GM12801 (cell line): ENCODE results near the gene TMEFF2.

Source experiments
- CTCF ChIP-seq: IDR thresholded peaks from one replicate; pipeline ENCODE4 v1.5.1; 2011; ENCODE audit warnings: control low read depth; ENCODE audit not compliant: insufficient read length; ENCODE audit errors: extremely low read depth

Gene TMEFF2

GRCh38 chr2:192023006-192023405 is 171.7 kb downstream of the TMEFF2 start:
- no peak for TF ChIP-seq CTCF

- no peak for TF ChIP-seq CTCF
Observed at GRCh38 chr2:192017844-192018243, 176.9 kb downstream of the TMEFF2 start.

DNA sequence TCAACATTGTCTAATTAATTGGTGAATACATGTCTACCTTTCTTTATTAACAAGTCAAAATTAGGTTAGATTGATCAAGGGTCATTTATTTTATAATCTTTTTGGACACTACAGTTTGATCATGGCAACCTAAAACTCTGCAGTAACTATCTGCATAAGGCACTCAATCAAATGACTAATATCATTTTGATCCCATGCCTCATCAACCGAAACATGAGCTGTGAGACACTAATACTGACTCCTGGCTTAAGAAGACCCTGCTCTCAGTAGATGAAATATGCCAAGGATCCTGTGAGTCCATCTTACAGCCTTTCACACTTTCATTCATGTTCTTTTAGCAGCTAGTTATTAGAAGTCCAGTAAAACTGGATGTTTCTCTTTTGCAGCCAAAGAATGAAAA is 178.5 kb downstream of the TMEFF2 start:
- no peak for TF ChIP-seq CTCF

DNA sequence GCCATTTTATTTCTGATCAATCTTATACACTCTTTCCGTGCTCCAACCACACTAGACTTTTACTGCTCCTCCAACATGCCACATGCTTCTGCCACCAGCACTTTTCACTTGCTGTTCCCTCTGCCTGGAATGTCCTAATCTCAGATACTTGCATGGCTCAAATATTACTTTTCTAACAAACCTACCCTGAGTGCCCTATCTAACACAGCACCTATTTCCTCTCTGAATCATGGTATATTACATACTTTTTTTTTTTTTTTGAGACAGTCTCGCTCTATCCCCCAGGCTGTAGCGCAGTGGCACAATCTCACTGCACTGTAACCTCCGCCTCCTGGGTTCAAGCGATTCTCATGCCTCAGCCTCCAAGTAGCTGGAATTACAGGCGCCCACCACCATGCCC is 181.5 kb downstream of the TMEFF2 start:
- TF ChIP-seq CTCF, result no peak

DNA sequence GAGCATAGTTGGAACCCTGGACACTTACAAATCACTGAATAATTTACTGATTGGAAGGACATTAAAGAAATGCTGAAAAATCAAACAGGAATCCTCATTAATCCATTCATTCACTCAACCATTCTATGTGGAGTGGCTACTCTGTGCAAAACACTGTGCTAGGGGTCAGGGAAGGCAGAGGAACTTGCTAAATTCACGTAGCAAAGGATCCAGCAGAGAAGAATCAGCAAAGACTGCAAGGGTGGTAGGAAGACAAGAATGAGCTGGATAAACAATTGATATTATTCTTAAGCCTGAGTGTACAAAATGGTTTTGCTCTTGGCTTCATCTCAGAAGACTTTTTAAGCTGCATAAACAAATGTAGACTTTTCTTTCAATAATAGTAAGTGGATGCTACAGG is 183.5 kb downstream of the TMEFF2 start:
- no peak for TF ChIP-seq CTCF

- no peak for TF ChIP-seq CTCF
Observed at GRCh38 chr2:192010073-192010472, 184.7 kb downstream of the TMEFF2 start.

- TF ChIP-seq CTCF, result no peak
Observed at GRCh38 chr2:192007581-192008228, 187.0 kb downstream of the TMEFF2 start.
